H1 (cell line): ENCODE measurements around the gene NIPAL3. TPM values are rescaled to one million over a fixed set of nuclear protein-coding genes. Genes with fewer than 3 reads are reported as not detected.

Experiments
- PHF8 ChIP-seq: fragments of 200-600 bp; sonication (generic); conservative IDR thresholded peaks from 2 replicates; pipeline ENCODE4 v1.7.1; 2012; ENCODE audit warnings: low read depth, mild to moderate bottlenecking, inconsistent platforms, low read length, moderate library complexity
- SRF ChIP-seq: IDR thresholded peaks from 2 replicates; pipeline ENCODE4 v1.6.1; 2011; ENCODE audit warnings: mild to moderate bottlenecking, low read depth, low read length, moderate library complexity
- polyA plus RNA-seq, 7 experiments: library from polyadenylated mRNA; depleted of rRNA in 3 of 7; stranded (reverse) in 5 of 7; unstranded in 2 of 7; fragments of >200 nt in 5 of 7; fragments of 200-250 nt in 2 of 7; gene quantifications; 1 replicate in 5 of 7; 2 replicates in 1 of 7; 4 replicates in 1 of 7; pipeline versions ENCODE4 v1.2.1 to v1.2.3, GENCODE V29; 2011 to 2013; ENCODE audit warnings: missing spikeins in 2 of 7, mixed read lengths in 2 of 7
- total RNA-seq: library from RNA; stranded (reverse); fragmentation: NEBNext Ultra II Directional; extraction: Animal tissue kit (Norgen Biotek cat#: 25700); gene quantifications from 2 replicates; pipeline ENCODE4 v1.2.1, GENCODE V29; 2021

The NIPAL3 gene
- total and polyA plus RNA-seq, 2 of the 8 experiments (the other 6 are each of a cell fraction or from before 2014, with no cell fraction given) = 8.8 to 11.0 TPM

DNA sequence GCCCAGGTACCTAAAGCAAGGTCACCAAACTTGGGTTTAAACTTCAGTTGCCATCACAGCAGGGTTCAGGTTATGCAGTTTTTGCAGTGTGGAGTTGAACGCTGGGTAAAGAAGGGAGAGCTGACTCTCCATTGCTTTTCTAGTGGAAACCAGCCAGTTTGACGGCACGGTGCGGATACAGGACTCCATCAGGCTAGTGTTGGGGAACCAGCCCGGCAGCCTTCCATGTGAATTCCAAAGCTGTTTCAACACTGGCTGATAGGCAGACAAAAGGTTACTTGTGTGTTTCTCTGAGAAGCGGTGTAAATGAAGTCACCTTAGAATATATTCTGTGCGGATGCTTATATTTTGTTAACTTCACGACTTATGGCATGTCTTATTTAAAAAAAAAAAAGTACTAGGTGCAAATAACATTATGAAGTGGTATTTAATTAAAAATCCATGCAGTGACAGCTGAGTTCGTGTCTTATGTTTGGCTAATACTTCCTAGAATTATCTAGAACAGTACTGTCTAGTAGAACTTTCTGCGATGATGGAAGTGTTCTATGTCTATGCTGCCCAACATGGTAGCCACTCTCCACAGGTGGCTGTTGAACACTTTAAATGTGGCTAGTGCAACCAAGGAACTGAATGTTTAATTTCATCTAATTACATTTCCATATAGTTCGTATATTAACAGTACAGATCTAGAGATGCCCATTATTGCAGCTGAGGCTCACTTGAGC, 57.1 kb downstream of the NIPAL3 start (continued):
- TF ChIP-seq PHF8 = no peak
- TF ChIP-seq SRF = no peak
- TF ChIP-seq, all 59 proteins: peak for 0
